Stimulated activated CD4-positive, alpha-beta T cell treated with anti-CD3 and anti-CD28 coated beads, Interleukin-4, amount 100 ng/mL, for 48 hours (primary cell): ENCODE measurements around the gene CLK2.
A peak's percentile ranks its signal among the peaks of the same experiment; 100 is the strongest.
"Not testable (repeated sequence)": the region's sequence is repeated elsewhere in the genome, so short reads cannot be mapped to it uniquely, and the experiment has no call there.

Experiments
- DNase-seq, 2 donors: peaks; one replicate each; pipeline ENCODE4 v3.0.0-alpha.2; 2020; ENCODE audit warnings: low read depth in 2 of 2

CLK2 gene

DNA sequence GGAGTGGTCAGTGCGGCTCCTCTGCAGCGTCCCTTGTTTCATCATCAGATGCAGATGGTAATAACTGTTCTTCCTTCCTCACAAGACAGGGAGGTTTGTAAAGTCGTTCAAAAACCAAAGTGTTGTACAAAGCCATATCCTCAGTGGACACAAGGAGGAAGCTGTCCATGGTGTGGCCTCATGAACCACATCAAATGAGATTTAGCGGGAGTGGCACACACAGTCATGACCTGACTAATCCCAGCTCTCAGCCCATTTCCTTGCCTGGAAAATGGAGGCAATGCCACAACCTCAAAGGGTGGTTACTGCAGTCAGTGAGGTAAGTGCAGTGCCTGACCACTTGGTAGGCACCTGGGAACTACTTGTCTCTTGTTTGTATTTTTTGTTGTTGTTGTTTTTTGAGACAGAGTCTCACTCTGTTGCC is 31.5 kb downstream of the CLK2 start:
- DNase-seq, result no peak

DNA sequence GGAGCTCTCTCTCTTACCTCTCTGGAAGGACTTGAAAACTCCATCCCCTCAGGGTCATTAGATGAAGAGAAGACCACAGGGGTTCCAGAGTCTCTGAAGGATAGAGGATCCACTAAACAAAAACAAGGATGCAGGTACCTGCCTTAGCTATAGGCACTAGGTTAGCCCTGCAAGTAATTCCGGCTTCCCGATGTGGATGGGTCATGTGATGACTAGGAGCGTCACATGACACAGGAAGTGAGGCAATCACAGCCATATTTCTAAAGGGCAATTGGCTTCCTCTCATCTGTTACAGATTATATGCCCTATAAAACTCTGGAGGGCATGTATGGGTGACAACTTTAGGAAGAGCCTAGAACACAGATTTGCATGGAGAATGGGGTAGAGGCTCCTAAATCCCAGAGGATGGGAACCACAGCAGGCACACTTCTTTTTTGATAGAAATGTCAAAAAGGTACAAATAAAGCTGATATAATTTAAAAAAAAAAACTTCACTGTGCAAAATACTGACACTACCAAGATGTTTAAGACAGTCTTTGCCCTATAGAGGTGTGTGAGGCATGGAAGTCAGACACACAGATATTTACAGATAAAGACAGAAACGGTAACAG is 32.1 kb downstream of the CLK2 start:
- peak; percentile 28 to 53 for DNase-seq

DNA sequence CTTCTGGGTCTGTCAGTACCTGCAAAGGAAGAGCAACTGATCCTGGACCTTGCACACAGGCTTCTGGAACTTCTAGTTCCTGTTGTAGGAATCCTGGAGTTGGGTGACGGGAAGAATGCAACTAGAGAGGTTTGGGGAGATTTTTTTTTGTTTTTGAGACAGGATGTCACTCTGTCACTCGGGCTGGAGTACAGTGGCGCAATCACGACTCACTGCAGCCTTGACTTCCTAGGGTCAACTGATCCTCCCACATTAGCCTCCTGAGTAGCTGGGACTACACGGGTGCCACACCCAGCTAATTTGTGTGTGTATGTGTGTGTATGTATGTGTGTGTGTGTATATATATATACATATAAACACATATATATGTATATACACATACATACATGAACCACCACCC is 36.9 kb downstream of the CLK2 start:
- DNase-seq, result no peak

DNA sequence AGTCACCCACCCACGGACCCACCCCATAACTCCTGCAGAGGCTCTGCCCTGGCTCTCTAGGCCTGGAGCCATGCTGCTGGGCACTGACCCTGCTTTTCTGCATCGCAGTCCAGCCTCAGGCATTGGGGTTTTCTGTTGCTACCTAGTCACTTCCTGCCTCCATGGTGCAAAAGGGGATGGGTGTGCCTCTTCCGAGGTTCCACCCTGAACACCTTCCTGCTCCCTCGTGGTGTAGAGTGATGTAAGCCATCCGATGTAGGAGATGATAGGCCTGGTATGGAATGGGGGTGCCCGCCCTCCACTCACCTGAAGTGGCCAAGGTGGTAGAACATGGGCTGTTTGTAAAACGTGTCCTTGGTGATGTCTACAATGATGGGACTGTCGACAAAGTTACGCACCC is 37.9 kb downstream of the CLK2 start:
- DNase-seq, result not testable (repeated sequence)

DNA sequence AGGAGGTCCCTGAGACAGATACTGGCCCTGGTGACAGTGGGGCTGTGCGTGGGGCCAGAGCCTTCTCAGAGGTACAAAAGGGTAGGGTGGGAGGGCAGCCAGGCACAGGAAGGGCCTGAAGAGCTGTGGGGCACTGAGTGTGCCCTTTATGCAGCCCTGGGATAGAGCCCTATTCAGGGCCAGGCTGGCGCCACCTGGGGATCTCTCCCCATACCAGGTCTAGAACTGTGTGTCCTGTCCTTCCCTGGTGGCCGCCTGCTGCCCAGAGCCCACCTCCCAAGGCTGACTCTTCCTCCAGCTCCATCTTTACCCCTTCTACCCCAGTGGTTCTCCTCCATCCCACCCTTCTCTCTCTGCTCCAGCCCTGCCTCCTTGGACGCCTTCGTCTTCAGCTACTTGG is 39.8 kb downstream of the CLK2 start:
- not testable (repeated sequence) for DNase-seq

DNA sequence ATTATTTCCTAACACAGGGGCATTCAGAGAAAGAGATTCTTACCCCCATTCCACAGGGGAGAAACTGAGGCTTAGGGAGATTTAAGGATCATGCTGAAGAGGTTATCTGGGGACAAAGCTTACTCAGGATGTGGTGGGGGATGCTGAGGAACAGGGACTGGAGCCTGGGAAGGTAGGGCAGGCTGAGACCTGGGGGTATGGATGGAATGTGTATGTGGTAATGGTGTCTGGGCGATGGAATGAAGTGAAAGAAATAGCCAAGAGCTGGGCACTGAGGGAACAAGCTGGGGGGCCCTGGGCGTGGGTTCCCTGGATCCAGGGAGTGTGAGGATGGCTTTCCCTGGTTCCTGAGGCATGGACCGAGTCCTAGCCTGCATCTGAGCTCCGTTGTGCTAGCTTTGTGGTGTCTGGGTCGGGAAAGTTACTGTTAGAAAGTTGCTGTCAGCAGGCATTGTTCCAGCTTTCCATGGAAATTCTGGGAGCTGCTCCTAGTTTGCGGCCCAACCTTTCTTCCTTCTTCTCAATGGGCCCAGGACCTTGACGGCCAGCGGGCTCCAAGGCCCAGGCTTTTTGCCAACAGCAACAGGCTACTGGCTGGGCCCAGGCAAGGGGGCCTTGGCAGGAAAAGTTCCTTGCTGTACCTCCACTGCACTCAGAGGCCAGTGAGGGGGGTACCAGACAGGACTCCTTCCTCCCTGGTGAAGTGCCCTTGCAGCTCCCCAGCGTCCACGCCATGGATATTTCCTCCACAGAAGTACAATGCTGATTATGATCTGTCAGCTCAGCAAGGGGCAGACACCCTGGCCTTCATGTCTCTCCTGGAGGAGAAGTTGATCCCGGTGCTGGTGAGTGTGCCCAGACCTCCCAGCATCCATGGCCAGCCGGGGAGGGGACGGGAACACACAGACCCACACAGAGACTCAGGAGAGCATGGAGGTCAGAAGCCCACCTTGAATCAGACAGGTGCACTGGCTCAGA is 41.0 kb downstream of the CLK2 start:
- DNase-seq, result not testable (repeated sequence)

DNA sequence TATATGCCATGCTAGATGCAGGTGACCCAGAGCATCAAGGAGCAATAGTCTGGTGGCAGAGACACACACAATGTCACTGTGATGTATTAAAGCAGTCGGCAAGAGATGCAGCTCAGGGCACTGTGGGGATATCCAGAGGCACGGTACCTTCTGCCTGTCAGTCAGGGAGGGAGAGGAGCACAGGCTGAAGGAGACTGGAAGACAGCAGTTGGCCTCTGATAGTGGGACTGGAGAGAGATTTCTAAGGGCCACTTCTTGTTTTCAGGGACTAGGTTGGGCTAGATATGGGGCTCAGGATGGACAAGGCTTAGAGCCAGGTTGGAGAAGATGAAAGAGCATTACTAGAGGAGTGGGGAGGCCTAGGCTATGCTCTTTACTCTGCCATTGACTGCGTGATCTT is 42.0 kb downstream of the CLK2 start:
- DNase-seq, result not testable (repeated sequence)

DNA sequence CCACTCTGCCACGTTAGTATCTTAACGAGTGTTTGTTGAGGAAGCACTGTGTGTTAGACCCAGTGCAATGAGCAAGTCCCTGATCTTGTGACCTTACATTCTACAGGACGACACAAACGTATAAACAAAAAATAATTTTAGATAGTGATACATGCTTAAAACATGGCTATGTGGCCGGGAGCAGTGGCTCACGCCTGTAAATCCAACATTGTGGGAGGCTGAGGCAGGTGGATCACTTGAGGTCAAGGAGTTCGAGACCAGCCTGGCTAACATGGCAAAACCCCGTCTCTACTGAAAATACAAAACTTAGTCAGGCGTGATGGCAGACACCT is 45.2 kb downstream of the CLK2 start:
- DNase-seq, result no peak

DNA sequence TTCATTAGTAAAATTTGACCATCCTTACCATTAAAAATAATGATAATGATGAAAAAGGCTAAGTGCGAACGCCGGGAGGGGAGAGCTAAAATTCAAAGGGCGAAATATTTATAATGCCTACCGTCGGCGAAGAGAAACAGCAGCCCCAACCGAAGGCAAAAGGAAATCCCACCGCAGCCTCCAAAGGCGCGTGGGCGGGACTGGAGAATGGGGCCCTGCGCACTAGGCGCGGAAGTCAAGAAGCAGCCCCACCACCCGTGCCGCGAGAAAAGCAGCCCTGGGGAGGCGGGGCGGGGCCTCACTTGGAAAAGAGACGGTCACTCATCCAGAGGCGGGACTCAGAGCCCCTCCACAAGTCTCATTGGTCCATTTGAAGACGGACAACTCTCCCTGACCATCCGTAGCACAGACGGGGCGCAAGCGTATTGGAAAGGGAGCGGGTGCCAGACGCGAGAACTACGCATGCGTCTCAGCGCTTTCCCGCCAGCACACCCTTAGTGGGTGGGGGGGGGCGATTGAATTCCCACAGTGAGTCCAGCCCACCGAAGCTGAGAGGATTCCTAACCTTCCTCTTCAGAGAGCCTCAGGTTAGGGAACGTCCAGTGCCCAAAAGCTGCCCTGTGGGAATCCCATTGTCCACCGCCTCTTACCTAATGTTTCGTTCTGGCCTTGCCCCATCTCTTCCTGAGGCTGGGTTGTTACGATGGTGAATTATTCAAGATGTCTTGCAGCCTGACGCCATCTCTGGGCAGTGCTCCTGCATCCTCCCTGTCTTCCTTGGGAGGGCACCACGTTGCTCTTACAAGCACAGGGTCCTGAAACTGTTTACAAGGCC is 45.8 kb downstream of the CLK2 start:
- DNase-seq, result peak; percentile 98 to 99

DNA sequence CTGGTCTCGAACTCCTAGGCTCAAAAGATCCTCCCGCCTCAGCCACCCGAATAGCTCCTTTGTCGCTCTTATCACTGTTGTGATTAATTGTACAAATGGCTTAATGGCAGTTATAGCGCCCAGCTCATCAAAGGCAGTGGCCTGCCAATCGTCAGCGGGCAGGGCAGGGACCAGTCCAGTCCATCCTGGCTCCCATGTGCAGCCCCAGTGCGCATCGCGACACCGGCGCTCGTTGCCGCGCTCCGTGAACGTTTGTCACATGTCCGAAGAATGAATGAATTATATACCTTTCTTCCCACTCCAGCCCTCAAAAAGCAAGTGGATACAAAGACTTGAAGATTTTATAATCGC is 46.4 kb downstream of the CLK2 start:
- peak; percentile 31 to 32 for DNase-seq

DNA sequence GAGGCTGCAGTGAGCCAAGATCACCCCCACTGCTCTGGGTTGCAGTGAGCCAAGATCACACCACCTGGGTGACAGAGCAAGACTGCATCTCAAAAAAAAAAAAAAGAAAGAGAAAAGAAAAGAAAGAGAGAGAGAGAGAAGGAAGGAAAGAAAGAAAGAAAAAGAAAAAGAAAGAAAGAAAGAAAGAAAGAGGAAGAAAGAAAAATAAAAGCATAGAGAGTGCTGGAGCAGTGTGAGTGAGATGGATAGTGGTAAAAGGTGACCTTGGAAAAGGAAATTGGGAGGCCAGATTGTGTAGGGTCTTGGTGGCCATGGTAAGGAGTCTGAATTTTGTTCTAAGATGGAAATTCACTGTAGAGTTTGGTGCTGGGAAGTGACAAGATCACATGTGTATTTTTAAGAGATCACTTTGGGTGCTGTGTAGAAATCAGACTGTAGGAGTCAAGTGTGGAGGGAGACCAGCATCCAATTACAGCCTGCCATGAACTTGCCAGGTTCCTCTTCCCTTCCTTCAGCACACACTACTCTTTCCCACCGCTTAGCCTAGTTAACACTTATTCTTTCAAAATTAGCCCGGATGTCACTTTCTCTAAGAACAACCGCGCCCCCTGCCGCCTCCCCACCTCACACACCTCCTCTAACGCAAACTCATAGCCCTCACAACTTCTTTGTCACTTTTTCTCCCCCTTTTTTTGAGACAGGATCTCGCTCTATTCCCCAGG is 47.0 kb downstream of the CLK2 start:
- DNase-seq, result peak; percentile 64 to 78

DNA sequence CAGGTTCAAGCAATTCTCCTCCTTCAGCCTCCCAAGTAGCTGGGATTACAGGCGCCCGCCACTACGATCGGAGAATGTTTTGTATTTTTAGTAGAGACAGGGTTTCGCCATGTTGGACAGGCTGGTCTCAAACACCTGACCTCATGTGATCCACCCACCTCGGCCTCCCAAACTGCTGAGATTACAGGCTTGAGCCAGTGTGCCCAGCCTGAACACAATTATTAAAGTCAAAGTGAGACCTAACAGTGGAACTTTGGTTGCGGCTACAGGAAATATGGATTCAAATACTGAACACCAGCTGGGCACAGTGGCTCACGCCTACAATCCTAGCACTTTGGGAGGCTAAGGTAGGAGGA is 47.9 kb downstream of the CLK2 start:
- DNase-seq, result not testable (repeated sequence)

DNA sequence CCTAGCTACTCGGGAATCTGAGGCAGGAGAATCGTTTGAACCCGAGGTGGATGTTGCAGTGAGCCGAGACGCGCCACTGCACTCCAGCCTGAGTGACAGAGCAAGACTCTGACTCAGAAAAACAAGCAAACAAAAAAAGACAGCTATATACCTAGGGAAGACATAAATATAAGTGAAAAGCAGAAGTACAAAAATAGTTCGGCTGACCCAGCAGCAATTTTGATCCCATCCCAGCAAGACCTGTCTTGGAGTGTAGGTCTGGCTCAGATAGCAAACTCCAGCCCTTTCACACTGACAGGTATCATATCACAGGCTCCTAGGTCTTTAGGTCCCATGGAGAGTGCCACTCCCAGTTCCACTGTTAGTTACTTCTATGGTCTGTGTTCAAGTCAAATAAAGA is 50.3 kb downstream of the CLK2 start:
- no peak for DNase-seq

DNA sequence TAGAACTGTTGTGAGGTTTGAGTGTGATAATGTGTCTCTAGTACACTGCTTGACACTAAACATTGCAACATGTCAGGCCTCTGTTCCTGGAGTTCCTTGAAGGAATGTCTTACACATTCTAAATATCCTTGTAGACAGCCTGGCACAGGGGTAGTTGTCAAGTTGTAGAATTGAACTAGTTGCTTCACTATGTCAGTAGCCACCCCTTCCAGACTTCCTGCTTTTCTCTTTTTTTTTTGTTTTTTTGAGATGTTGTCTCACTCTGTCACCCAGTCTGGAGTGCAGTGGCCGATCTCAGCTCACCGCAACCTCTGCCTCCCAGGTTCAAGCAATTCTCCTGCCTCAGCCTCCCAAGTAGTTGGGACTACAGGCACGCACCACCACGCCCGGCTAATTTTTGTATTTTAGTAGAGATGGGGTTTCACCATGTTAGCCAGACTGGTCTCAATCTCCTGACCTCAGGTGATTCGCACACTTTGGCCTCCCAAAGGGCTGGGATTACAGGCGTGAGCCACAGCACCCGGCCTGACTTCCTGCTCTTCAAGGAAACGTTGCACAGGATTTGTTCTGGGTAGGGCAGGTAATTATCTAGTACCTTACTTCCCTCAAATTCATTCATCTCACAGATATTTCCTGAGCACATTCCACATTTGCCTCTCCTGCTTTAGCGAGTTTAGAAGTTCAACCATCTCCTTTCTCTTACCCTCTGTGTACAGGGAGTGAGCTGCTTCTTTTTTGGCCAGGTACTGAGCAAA is 52.9 kb downstream of the CLK2 start:
- not testable (repeated sequence) for DNase-seq

DNA sequence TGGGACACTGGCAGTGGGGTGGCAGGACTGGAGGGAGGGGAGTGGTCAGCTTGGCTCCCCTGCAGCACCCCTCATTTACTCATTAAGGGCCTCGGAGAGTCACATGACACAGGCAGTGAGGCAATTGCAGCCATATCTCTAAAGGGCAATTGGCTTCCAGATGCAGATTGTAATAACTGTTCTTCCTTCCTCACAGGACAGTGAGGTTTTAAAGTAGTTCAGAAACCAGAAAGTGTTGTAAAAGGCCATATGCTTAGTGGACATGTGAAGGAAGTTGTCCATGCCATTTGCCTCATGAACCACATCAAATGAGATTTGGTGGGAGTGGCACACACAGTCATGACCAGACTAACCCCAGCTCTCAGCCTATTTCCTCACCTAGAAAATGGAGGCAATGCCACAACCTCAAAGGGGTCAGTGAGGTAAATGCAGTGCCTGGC is 53.7 kb downstream of the CLK2 start:
- DNase-seq, result no peak

DNA sequence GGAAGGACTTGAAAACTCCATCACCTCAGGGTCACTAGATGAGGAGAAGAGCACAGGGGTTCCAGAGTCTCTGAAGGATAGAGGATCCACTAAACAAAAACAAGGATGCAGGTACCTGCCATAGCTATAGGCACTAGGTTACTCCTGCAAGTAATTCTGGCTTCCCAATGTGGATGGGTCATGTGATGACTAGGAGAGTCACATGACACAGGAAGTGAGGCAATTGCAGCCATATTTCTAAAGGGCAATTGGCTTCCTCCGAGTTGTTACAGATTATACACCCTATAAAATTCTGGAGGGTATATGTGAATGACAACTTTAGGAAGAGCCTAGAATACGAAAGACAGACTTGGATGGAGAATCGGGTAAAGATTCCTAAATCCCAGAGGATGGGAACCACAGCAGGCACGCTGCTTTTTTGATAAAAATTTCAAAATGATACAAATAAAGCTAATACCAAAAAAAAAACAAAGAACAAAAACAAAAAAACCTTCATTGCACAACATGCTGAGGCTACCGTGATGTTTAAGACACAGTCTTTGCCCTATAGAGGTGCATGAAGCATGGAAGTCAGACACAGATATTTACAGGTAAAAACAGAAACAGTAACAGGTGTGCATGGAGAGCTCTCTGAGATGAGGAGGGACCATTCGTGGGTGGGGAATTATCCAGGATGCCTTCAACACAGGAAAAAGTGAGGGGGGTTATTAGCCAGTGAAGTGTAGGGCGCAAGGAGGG is 54.3 kb downstream of the CLK2 start:
- DNase-seq, result no peak

DNA sequence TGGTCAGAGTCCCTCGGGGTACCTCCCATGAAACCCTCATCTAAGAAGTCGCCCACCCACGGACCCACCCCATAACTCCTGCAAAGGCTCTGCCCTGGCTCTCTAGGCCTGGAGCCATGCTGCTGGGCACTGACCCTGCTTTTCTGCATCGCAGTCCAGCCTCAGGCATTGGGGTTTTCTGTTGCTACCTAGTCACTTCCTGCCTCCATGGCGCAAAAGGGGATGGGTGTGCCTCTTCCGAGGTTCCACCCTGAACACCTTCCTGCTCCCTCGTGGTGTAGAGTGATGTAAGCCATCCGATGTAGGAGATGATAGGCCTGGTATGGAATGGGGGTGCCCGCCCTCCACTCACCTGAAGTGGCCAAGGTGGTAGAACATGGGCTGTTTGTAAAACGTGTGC is 58.6 kb downstream of the CLK2 start:
- DNase-seq, result not testable (repeated sequence)
